ENCODE data around the gene PYDC1. TPM values are rescaled to one million over a fixed set of nuclear protein-coding genes. Genes with fewer than 3 reads are reported as not detected.

PYDC1 gene
- total and polyA plus RNA-seq, 2 experiments from 2014 or later, result 1.8 TPM; not detected in 1

- no peak for TF ChIP-seq ZNF462 (CRISPR knock-in tag; IDR thresholded peaks at IDR 0.05)
- no peak for TF ChIP-seq CREB1 (CRISPR knock-in tag; IDR thresholded peaks at IDR 0.05; ENCODE audit: low read depth)
- no peak for TF ChIP-seq CTCF (conservative IDR thresholded peaks at IDR 0.05; ENCODE audit: low read depth in 2 of 2)
Measured at GRCh38 chr16:31228206-31228605, 11.3 kb upstream of the PYDC1 start (continued).

- Histone ChIP-seq H3K4me3 (no peak overlapping the region), H3K79me2 (replicated peaks; ENCODE audit: insufficient read depth) (no peaks in the 10 kb centered on the region), H3F3A (replicated peaks; ENCODE audit: low read depth) (no peaks in the 10 kb centered on the region), H3K27ac (ENCODE audit: low read depth) (no peak overlapping the region), H3K36me3 (ENCODE audit: insufficient read depth) (no peaks in the 10 kb centered on the region), H4K20me1 (replicated peaks; ENCODE audit: insufficient read depth) (no peaks in the 10 kb centered on the region), H3K9me2 (ENCODE audit: insufficient read depth) (no peaks in the 10 kb centered on the region), H2AFZ (no peak overlapping the region), H3K4me2 (no peak overlapping the region), H3K27me3 (ENCODE audit: insufficient read depth) (no peaks in the 10 kb centered on the region), H3K4me1 (ENCODE audit: insufficient read depth) (no peaks in the 10 kb centered on the region)
- no peak for ATAC-seq
- DNase-seq (ENCODE audit: low spot score), result no peak
- H3K4me3 Mint-ChIP-seq, result no peak overlapping the region
- peaks cover 3% of the 10 kb centered on the region for H3K9me3 Mint-ChIP-seq
- no peak overlapping the region for H3K27ac Mint-ChIP-seq
- no peaks in the 10 kb centered on the region for H3K36me3 Mint-ChIP-seq (ENCODE audit: low read depth)
- H3K27me3 Mint-ChIP-seq (ENCODE audit: insufficient read depth, low read depth, poor library complexity), result peaks cover 14% of the 10 kb centered on the region
- H3K4me1 Mint-ChIP-seq, result peaks cover 3% of the 10 kb centered on the region; the same call in 1 of the 3 replicates
- no peak for TF ChIP-seq CREB1 (CRISPR knock-in tag; IDR thresholded peaks at IDR 0.05; ENCODE audit: low read depth)
- TF ChIP-seq STAT1 (IDR thresholded peaks at IDR 0.05; ENCODE audit: unreplicated experiment), result no peak
- no peak for TF ChIP-seq ETS1 (IDR thresholded peaks at IDR 0.05)
- TF ChIP-seq EZH2 (IDR thresholded peaks at IDR 0.05; ENCODE audit: low read depth, unreplicated experiment), result no peak
- TF ChIP-seq ZNF114 (CRISPR knock-in tag; IDR thresholded peaks at IDR 0.05), result no peak
- no peak for TF ChIP-seq NANOG (IDR thresholded peaks at IDR 0.05; ENCODE audit: borderline replicate concordance)
- TF ChIP-seq JUNB (IDR thresholded peaks at IDR 0.05; ENCODE audit: unreplicated experiment), result no peak
- TF ChIP-seq CTCF (conservative IDR thresholded peaks at IDR 0.05; ENCODE audit: low read depth in 2 of 2), result no peak
- TF ChIP-seq POLR2AphosphoS5 (IDR thresholded peaks at IDR 0.05; ENCODE audit: low read depth), result no peak
- no peak for TF ChIP-seq ZNF331 (CRISPR knock-in tag; IDR thresholded peaks at IDR 0.05; ENCODE audit: low read depth)
Measured at GRCh38 chr16:31225193-31225592, 8.3 kb upstream of the PYDC1 start.
